ENCODE results near the gene ACYP2.

DNA sequence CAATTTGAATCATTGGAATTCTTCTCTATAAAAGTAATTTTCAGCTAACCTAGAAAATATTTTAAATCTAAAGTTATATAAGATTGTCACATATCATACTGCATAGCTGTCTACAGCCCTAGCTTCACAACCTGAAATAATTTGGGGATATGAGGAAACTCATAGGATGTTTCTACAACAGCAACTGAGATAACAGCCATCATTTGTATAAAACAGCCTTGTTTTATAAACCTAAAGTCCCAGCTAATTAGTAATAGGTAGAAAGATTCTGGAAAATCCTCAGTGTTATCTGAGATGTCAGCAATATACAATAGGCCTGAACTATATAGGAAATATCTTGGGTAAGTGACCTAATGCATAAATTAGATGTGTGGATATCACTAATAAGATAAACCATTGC is 188.2 kb downstream of the ACYP2 start:
- TF ChIP-seq EZH2phosphoT487 (conservative IDR thresholded peaks at IDR 0.05; ENCODE audit: low read length): no peak
- TF ChIP-seq, protein P1, sequence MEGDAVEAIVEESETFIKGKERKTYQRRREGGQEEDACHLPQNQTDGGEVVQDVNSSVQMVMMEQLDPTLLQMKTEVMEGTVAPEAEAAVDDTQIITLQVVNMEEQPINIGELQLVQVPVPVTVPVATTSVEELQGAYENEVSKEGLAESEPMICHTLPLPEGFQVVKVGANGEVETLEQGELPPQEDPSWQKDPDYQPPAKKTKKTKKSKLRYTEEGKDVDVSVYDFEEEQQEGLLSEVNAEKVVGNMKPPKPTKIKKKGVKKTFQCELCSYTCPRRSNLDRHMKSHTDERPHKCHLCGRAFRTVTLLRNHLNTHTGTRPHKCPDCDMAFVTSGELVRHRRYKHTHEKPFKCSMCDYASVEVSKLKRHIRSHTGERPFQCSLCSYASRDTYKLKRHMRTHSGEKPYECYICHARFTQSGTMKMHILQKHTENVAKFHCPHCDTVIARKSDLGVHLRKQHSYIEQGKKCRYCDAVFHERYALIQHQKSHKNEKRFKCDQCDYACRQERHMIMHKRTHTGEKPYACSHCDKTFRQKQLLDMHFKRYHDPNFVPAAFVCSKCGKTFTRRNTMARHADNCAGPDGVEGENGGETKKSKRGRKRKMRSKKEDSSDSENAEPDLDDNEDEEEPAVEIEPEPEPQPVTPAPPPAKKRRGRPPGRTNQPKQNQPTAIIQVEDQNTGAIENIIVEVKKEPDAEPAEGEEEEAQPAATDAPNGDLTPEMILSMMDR (IDR thresholded peaks at IDR 0.05; ENCODE audit: insufficient read depth, low read length, poor library complexity, severe bottlenecking): no peak
